ENCODE results near the gene VPS33B. TPM values are rescaled to one million over a fixed set of nuclear protein-coding genes. Genes with fewer than 3 reads are reported as not detected.

The VPS33B gene
- total and polyA plus RNA-seq, 2 of the 8 experiments (the other 6 are each of a cell fraction or from before 2014, with no cell fraction given), result 11.8 to 17.3 TPM

GRCh38 chr15:91039996-91040395 is 17.6 kb upstream of the VPS33B start:
- Histone ChIP-seq H3K4ac (replicated peaks; ENCODE audit: insufficient read length, low read depth, low read length) (no peak overlapping the region), H3K27me3 (replicated peaks in 1 of 4; ENCODE audit: control insufficient read depth in 3 of 4, extremely low read depth in 1 of 4, insufficient read depth in 3 of 4, low read length in 3 of 4) (no peaks in the 10 kb centered on the region; a peak in 2 of 7 replicates), H4K8ac (ENCODE audit: extremely low read depth, insufficient read depth, low read length) (no peak overlapping the region), H2BK120ac (replicated peaks; ENCODE audit: low read depth, low read length) (no peak overlapping the region), H2AK5ac (ENCODE audit: low read depth, low read length) (no peak overlapping the region), H3K36me3 (ENCODE audit: control insufficient read depth in 2 of 4, insufficient read depth in 4 of 4, low read length in 3 of 4) (no peaks in the 10 kb centered on the region), H3K18ac (ENCODE audit: extremely low read depth, low read length) (no peak overlapping the region), H3K79me2 (ENCODE audit: control insufficient read depth in 1 of 2, insufficient read depth in 2 of 2, low read length in 2 of 2) (no peaks in the 10 kb centered on the region), H4K20me1 (replicated peaks in 1 of 2; ENCODE audit: control insufficient read depth in 1 of 2, insufficient read depth in 2 of 2, low read length in 2 of 2) (no peaks in the 10 kb centered on the region), H3K4me1 (replicated peaks in 1 of 4; ENCODE audit: control insufficient read depth in 3 of 4, insufficient read depth in 4 of 4, low read length in 3 of 4) (no peaks in the 10 kb centered on the region), H3K27ac (ENCODE audit: low read depth, low read length) (no peak overlapping the region), H2BK5ac (ENCODE audit: low read depth, low read length) (no peak overlapping the region), H2BK15ac (ENCODE audit: low read length) (no peak overlapping the region), H3K23me2 (ENCODE audit: low read depth, low read length) (no peaks in the 10 kb centered on the region), H2AFZ (ENCODE audit: low read length) (no peak overlapping the region), H4K91ac (replicated peaks; ENCODE audit: insufficient read length, low read length) (no peak overlapping the region), H3K4me3 (ENCODE audit: extremely low read depth in 1 of 4, insufficient read depth in 2 of 4, low read depth in 3 of 4, low read length in 4 of 4) (no peak overlapping the region), H3K4me2 (ENCODE audit: insufficient read depth in 1 of 2, low read depth in 2 of 2, low read length in 2 of 2) (no peak overlapping the region), H4K5ac (ENCODE audit: insufficient read length, low read depth, low read length) (no peak overlapping the region), H3K9me3 (ENCODE audit: insufficient read depth in 2 of 2, low read depth in 1 of 2, low read length in 1 of 2) (no peaks in the 10 kb centered on the region), H3K14ac (ENCODE audit: insufficient read length) (no peak overlapping the region), H3K79me1 (ENCODE audit: low read depth, low read length) (no peaks in the 10 kb centered on the region), H2BK12ac (ENCODE audit: low read depth, low read length) (no peak overlapping the region), H3K9ac (replicated peaks in 1 of 4; ENCODE audit: extremely low read depth in 1 of 4, low read depth in 3 of 4, low read length in 3 of 4) (no peak overlapping the region), H2BK20ac (ENCODE audit: low read length) (no peak overlapping the region), H3K56ac (replicated peaks; ENCODE audit: insufficient read length, low read depth, low read length) (no peak overlapping the region), H3K23ac (ENCODE audit: insufficient read length) (no peak overlapping the region)
- ChIA-PET CTCF (ENCODE audit: partially characterized antibody) (interaction anchor here (0.7 to 2.1 kb wide), 9 partner anchors 8 to 232 kb away, joined by 3 to 9 read pairs (median 5); no protein-coding TSS in a partner anchor), POLR2A (ENCODE audit: partially characterized antibody) (no interaction called here)
- FAIRE-seq, result no peak
- DNase-seq (ENCODE audit: low read depth in 1 of 2, low spot score in 2 of 2), result no peak
- WGBS, 2 experiments (ENCODE audit: extremely low coverage in 1 of 2, insufficient coverage in 1 of 2, insufficient read length in 1 of 2, insufficient replicate concordance in 2 of 2, low coverage in 1 of 2, low lambda C conversion rate in 2 of 2, missing lambda C conversion rate in 1 of 2), result 83% methylated on average over 3 of the region's 3 CpGs; no CpG with 5 or more reads in 1 of the 2 experiments
- no peak for TF ChIP-seq RAD21 (IDR thresholded peaks at IDR 0.05 in 1 of 2, conservative IDR thresholded peaks at IDR 0.05 in 1 of 2; ENCODE audit: low read depth in 2 of 2, low read length in 2 of 2)
- TF ChIP-seq TCF12 (IDR thresholded peaks at IDR 0.05; ENCODE audit: low read depth, low read length), result no peak
- no peak for TF ChIP-seq TAF7 (optimal IDR thresholded peaks at IDR 0.05; ENCODE audit: borderline replicate concordance, low read depth, low read length)
- no peak for TF ChIP-seq EZH2 (IDR thresholded peaks at IDR 0.05; ENCODE audit: low read depth, low read length, severe bottlenecking)
- TF ChIP-seq KDM5A (IDR thresholded peaks at IDR 0.05; ENCODE audit: low read length), result no peak
- TF ChIP-seq SIN3A (conservative IDR thresholded peaks at IDR 0.05 in 1 of 2, IDR thresholded peaks at IDR 0.05 in 1 of 2; ENCODE audit: low read depth in 1 of 2, low read length in 2 of 2), result no peak
- TF ChIP-seq NANOG (IDR thresholded peaks at IDR 0.05; ENCODE audit: insufficient read depth, low read depth, low read length, poor library complexity, severe bottlenecking), result no peak
- TF ChIP-seq PHF8 (conservative IDR thresholded peaks at IDR 0.05; ENCODE audit: low read depth, low read length), result no peak
- no peak for TF ChIP-seq JUND (IDR thresholded peaks at IDR 0.05; ENCODE audit: low read length)
- TF ChIP-seq, protein P1, sequence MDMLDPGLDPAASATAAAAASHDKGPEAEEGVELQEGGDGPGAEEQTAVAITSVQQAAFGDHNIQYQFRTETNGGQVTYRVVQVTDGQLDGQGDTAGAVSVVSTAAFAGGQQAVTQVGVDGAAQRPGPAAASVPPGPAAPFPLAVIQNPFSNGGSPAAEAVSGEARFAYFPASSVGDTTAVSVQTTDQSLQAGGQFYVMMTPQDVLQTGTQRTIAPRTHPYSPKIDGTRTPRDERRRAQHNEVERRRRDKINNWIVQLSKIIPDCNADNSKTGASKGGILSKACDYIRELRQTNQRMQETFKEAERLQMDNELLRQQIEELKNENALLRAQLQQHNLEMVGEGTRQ (IDR thresholded peaks at IDR 0.05; ENCODE audit: low read length), result no peak
- TF ChIP-seq HDAC2 (IDR thresholded peaks at IDR 0.05; ENCODE audit: borderline replicate concordance in 1 of 2, low read depth in 2 of 2, low read length in 2 of 2), result no peak
- TF ChIP-seq JUN (IDR thresholded peaks at IDR 0.05; ENCODE audit: low read depth, low read length), result no peak

All from H1 (cell line).